RKO (cell line): ENCODE data around the gene SCAF1.

Source experiments
- DNase-seq: peaks from one replicate; pipeline ENCODE4 v3.0.0-alpha.2; 2016; ENCODE audit warnings: low spot score

SCAF1 gene

GRCh38 chr19:49641688-49642491 is at the start of gene SCAF1:
TSS of gene SCAF1 (plus strand) at chr19:49642209. CDS start at chr19:49645027, 2,818 bp downstream.
- DNase-seq, result peak; percentile 99

GRCh38 chr19:49592486-49593232 is 49.4 kb upstream of the SCAF1 start:
- DNase-seq, result peak; percentile 64

GRCh38 chr19:49593233-49594113 is 48.5 kb upstream of the SCAF1 start:
- DNase-seq, result peak; percentile 92

- no peak for DNase-seq
Observed at GRCh38 chr19:49594157-49594992, 47.6 kb upstream of the SCAF1 start.

- no peak for DNase-seq
Observed at GRCh38 chr19:49594993-49595818, 46.8 kb upstream of the SCAF1 start.

- DNase-seq, result no peak
Observed at GRCh38 chr19:49595819-49596404, 46.1 kb upstream of the SCAF1 start.

GRCh38 chr19:49596407-49596806 is 45.6 kb upstream of the SCAF1 start:
- DNase-seq, result no peak

- DNase-seq, result no peak
Observed at GRCh38 chr19:49596954-49597702, 44.9 kb upstream of the SCAF1 start.

GRCh38 chr19:49597703-49597974 is 44.4 kb upstream of the SCAF1 start:
- DNase-seq, result no peak

- no peak for DNase-seq
Observed at GRCh38 chr19:49599378-49600295, 42.4 kb upstream of the SCAF1 start.

- no peak for DNase-seq
Observed at GRCh38 chr19:49601482-49602038, 40.4 kb upstream of the SCAF1 start.

GRCh38 chr19:49602806-49603205 is 39.2 kb upstream of the SCAF1 start:
- no peak for DNase-seq

GRCh38 chr19:49605605-49606004 is 36.4 kb upstream of the SCAF1 start:
- no peak for DNase-seq

- no peak for DNase-seq
Observed at GRCh38 chr19:49609499-49610092, 32.4 kb upstream of the SCAF1 start.

GRCh38 chr19:49613374-49613773 is 28.6 kb upstream of the SCAF1 start:
- peak; percentile 60 for DNase-seq

- peak; percentile 90 for DNase-seq
Observed at GRCh38 chr19:49614096-49614833, 27.7 kb upstream of the SCAF1 start.

- no peak for DNase-seq
Observed at GRCh38 chr19:49615861-49616260, 26.1 kb upstream of the SCAF1 start.
